Stimulated activated CD4-positive, alpha-beta T cell treated with anti-CD3 and anti-CD28 coated beads, Interleukin-12 subunit alpha, Interleukin-12 subunit beta, amount 100 ng/mL, for 4 hours (primary cell): ENCODE results near the gene PLCB1.
"Not testable (repeated sequence)": the region's sequence is repeated elsewhere in the genome, so short reads cannot be mapped to it uniquely, and the experiment has no call there.

ENCODE experiments used
- DNase-seq: peaks from one replicate; pipeline ENCODE4 v3.0.0-alpha.2; 2020

The PLCB1 gene

DNA sequence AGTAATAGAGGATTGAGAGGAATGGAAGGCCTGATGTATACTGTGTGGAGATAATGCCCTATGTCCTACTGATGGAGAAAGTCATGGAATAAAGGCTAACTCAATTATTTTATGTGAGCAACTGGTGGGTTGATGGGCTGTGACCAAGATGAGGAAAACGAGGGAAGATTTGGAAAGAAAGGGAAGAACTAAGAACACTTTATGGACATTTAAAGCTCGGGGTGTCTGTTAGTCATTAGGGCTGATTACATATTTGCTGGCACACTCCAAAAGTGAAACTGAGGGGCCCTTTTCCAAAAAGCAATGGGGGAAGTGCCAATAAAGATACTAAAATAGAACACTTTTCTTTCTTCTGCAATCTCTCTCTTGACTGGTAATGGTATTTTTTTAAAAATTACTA, 439.5 kb downstream of the PLCB1 start:
- DNase-seq: no peak

- DNase-seq: no peak
These were observed 441.6 kb downstream of the PLCB1 start for GRCh38 chr20:8573686-8574085.

DNA sequence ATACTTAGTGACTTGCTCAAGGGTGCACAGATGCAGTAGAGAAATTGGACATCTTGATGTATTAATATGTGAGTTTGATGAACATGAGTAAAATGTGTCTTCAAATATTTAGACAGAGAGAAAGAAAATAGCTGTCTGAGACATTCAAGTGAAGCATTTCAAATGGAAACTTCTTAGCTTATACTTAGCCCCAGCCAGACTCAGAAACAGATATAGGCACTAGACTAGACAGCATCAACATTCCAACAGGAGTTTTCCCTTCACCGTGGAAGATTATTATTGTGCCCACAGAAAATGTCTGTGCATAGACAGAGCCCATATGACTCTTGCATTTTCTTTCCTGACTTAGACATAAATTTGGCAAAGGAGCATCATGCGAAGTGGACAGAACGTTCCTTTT, 443.0 kb downstream of the PLCB1 start:
- no peak for DNase-seq

DNA sequence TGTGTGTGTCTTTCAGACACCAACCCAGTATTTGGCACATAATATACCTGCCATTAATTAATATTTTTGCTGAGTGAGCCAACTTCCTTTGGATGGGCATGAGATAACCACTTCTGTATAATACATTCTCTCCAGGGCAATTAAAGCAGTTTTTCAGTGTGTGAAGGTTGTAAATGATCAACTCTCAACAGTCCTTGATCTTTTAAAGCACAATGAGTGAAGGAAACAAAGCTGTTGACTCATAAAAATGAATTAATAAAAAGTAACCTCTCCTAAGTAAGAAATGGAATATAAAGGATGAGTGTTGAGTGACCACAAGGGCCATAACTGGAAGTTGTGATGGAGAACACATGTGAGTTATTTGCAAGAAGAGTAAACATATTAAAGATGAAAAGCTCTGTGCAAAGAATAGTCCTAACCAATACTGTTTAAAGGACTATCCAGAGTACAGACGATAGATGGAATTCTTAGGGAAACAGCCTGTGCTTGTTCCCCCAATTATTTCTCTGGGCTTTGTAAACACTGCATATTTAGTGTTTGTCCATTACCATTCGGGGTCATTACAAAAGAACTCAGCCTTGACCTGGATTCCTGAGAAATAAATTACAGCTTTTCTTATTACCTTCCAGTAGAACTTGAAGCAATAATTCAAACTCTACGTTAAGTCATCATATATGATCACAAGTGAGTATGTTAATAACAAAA, 446.2 kb downstream of the PLCB1 start:
- DNase-seq: no peak

GRCh38 chr20:8579035-8579434, 447.0 kb downstream of the PLCB1 start:
- DNase-seq: no peak

- no peak for DNase-seq
These were observed 449.5 kb downstream of the PLCB1 start for GRCh38 chr20:8581446-8582183.

GRCh38 chr20:8583012-8583565, 451.0 kb downstream of the PLCB1 start:
- no peak for DNase-seq

DNA sequence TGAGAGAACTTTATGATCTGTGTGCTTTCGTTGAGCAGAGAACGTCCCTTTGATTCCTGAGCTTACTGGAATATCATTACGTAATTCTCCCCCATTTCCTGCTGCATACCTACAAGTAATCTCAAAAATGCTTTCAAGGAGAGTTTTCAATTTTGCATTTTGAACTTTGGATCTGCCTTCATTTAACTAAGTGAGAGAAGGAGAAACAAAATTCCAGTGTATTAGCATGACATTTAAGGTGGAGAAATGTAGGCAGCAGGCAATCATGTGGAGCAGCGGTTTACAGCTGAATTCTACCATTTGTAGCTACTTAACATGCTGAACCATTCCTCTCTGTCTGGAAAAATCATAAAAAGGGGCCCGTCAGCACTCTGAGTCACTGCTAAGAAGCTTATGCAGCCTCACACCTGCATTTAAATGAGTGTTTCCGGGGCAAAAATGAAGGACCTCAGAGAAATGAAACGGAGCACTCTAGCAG, 451.5 kb downstream of the PLCB1 start:
- no peak for DNase-seq

DNA sequence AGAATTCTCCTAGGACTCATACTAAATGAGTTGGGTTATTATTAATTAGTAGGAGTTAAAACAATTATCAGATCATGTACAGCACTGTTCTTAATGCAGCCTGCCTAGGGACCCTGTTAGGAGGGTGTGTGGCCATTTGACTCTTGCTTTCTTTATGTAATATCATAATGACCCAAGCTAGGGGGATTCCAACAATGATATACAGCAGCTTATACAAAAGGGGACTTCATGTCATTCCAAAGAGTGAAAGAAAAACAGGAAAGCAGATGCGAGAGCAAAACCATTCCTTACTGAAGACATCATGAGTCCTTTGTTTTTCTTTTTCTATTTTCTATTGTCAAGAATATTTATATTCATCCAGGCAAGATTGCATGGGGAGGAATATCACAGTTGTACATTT, 455.2 kb downstream of the PLCB1 start:
- no peak for DNase-seq

GRCh38 chr20:8587810-8588209, 455.7 kb downstream of the PLCB1 start:
- no peak for DNase-seq

DNA sequence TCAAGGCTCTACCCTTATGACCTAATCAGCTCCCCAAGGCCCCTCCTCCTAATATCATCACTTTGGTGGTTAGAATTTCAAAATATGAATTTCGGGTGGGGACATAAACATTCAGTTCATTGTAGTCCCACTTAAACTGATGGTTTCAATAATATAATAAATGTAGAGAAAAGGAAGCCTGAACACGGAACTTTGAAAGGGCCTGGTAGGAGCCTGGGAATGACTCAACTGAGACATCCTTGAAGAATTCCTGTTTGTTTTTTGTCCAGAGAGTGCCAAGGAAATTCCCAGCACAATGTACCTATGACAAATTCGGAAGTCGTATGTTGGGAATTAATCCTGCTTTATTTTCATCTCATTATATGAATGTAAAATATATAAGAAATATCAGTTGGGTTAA, 457.9 kb downstream of the PLCB1 start:
- DNase-seq: no peak

GRCh38 chr20:8600910-8601541, 469.0 kb downstream of the PLCB1 start:
- DNase-seq: not testable (repeated sequence)

DNA sequence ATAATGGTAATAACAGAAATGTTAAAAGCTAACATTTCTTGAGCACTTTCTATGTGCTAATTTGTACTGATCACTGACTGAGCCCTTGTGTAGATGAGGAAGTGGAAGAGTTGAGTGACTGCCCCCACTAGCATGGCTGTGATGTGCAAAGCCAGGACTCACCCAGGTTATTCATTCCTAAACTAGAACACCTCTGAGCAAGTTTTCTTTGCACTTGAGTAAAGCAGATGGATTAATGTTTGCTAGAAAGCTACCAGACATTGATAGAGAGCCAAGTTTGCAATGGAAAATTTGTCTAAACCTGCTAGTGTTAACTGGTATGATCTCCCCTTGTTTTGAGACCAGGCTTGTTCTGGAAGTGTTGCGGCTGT, 469.5 kb downstream of the PLCB1 start:
- no peak for DNase-seq

GRCh38 chr20:8602389-8603116, 470.5 kb downstream of the PLCB1 start:
- DNase-seq: no peak

DNA sequence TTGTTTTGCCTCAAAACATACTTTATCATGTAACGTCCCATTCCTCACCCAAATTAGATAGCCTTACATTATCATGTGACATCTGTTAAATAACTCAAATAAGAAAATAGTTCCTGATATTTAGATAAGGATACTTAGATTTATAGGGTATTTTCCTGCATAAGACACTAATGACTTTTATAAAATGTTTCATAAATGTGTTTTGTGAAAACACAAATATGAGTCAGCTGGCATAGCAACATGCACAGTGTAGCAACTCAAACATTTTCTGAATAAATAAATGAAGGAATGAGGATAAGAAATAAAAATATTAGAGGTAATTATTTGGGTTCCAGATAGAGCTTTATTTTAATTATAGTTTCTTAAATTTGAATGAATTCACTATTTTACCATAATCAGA, 476.4 kb downstream of the PLCB1 start:
- DNase-seq: no peak

DNA sequence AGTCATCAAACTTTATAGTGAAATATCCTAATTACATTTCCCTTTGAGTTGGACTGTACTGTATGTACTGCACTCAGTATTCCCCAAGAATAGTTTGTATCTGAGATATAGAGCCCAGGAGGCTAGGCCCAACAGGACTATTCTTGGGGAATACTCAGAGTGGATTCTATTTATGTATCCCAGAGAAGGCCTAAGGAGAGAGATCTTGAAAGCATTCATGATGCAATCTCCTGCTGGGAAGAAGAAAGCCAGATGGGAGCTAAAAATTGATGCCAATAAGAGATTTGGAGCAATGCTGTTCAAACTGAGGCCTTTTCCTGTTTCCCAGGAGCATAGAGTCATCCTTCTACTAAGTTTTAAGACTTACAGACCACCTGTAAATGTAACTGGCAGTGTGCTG, 484.7 kb downstream of the PLCB1 start:
- DNase-seq: no peak

GRCh38 chr20:8621001-8621400, 488.9 kb downstream of the PLCB1 start:
- DNase-seq: no peak

GRCh38 chr20:8624046-8624445, 492.0 kb downstream of the PLCB1 start:
- no peak for DNase-seq

DNA sequence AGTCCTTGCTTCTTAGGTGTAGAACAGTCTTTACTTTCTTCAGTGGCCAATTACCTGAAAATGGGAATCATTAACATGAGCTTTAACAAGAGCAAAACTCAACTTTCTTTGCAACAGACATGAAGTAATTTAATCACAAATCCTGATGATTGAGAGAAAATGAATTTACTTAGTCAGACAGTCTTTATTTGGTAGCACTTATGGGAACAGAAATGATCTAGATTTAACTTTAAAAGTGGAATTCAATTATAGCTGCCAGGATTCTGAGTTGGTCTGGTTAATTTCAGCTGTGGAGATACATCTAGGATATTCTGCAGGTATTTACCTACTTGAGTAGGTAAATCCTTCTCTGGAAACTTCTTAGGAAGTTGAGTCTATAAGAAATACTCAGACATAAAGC, 492.6 kb downstream of the PLCB1 start:
- DNase-seq: no peak

DNA sequence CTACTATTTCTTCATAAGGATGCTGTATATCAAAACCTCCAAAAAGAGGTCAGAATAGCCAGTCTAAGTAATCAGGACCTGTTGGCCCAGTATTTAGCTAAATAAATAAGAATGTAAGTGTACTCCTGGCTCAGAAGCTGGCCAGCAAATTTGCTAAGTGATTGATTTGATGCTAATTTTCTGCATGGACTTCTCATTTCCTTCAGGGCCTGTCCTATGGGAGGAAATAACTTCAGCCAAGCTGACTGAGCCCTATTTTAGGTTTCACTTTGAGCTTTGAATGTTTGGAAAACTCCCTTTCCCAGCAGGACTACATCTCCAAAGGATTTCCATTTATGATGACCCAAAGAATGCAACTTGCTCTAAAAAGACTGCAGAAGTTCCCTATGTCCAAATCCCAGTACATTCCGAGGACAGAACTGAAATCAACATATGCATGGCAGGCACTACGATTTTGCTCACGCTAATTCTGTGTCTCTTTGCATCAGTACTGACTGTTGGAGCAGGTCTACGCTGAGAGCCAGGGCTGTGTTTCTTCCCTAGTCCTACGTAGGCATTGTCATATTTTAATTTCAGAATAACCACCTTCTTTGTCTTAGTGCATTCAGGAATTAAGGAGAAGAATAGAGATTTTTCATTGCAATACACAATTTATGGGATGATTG, 495.4 kb downstream of the PLCB1 start:
- no peak for DNase-seq

DNA sequence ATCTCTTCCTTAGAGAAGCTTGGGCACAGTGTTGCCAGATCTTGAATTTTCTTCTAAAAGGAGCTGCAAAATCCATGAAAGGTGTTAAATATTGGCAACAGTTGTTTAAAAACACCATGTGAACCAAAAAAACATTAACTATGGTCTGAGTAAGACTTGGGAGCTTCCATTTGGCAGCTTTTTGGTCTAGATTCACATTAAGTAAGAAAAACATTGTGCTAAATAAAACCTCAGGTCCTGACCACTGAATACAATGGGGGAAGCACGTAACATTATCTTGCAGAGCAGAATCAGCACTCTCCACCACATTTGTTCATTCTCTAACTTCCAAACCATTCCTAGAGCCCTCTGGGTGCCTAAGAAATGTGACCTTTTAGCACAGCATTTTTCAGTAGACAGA, 499.2 kb downstream of the PLCB1 start:
- no peak for DNase-seq

DNA sequence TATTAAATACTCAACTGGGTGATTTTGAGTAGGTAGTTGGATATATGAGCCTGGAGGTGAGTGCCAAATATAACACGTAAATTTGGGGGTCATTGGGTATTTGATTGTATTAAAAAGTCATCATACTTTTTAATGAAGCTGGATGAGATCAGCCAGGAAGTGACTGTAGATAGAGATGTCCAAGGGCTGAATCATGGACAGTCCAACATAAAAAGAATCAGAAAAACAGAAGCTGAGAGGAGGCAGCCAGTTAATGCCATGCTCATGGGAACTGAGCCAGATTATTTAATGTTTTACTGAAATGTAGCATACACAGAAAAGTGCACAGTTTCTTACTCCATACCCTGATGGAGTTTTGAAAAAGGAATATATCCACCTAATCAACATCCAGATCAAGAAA, 501.3 kb downstream of the PLCB1 start:
- no peak for DNase-seq
